K562 (cell line): ENCODE results near the gene TEX14. TPM values are rescaled to one million over a fixed set of nuclear protein-coding genes. Genes with fewer than 3 reads are reported as not detected.

Experiments used
- ATAC-seq: fragments of 200-7000 bp; cut with Tn5 transposase; 3 replicates; pipeline ENCODE4 v1.9.1; 2020; ENCODE audit warnings: moderate library complexity
- BruUV-seq: library from RNA; stranded (reverse); fragments of 400-500 nt; replicated peaks from 2 replicates; lab custom pipeline; 2021; lab: Mats Ljungman, UMichigan
- CTCF ChIA-PET: fragments of 300-600 bp; formaldehyde crosslinking; extraction: SDS; loops from one replicate; lab custom pipeline; 2021; ENCODE audit warnings: low intra/inter-chr PET ratio; lab: Yijun Ruan, JAX
- POLR2A ChIA-PET: fragments of 300-600, 350-650 bp; sonication (Branson Sonifier 250); formaldehyde crosslinking; extraction: SDS; loops from one replicate; lab custom pipeline; 2021; ENCODE audit warnings: antibody characterized with exemption, inconsistent platforms; lab: Yijun Ruan, JAX
- DNase-seq, 4 experiments: peaks; one replicate each; pipeline versions ENCODE4 v3.0.0 to v3.0.0-alpha.2; 2011 to 2018; ENCODE audit warnings: low spot score in 3 of 4, mixed read lengths in 3 of 4; ENCODE audit errors: extremely low read depth in 1 of 4
- FAIRE-seq: peaks from 2 replicates; lab custom pipeline; 2011; peaks lifted over from hg19 to GRCh38; lab: Jason Lieb, UNC
- H2AFZ ChIP-seq: 2 replicates; pipeline ENCODE4 v1.6.0; 2011; ENCODE audit warnings: low read depth, low read length, control low read depth, inconsistent platforms
- H3K27ac ChIP-seq: fragments of 200-600 bp; 3 replicates; pipeline ENCODE4 v1.8.0; 2011; ENCODE audit warnings: low read depth, mild to moderate bottlenecking, control low read depth, inconsistent platforms, low read length, moderate library complexity, mixed read lengths; ENCODE audit errors: extremely low read depth
- H3K27me3 ChIP-seq, 2 experiments: fragments of 300-600 bp in 1 of 2; 2 replicates in 1 of 2; 3 replicates in 1 of 2; pipeline versions ENCODE4 v1.6.0 to v1.8.0; 2011; ENCODE audit warnings: inconsistent platforms in 2 of 2, low read length in 2 of 2, mild to moderate bottlenecking in 1 of 2, mixed read lengths in 1 of 2, moderate library complexity in 1 of 2; ENCODE audit not compliant: control insufficient read depth in 2 of 2, insufficient read depth in 2 of 2
- H3K36me3 ChIP-seq: fragments of 300-600 bp; 3 replicates; pipeline ENCODE4 v1.8.0; 2011; ENCODE audit warnings: mild to moderate bottlenecking, low read length, inconsistent platforms; ENCODE audit not compliant: control insufficient read depth, insufficient read depth
- H3K4me1 ChIP-seq, 2 experiments: fragments of 200-600 bp in 1 of 2; replicated peaks in 1 of 2; 2 replicates in 1 of 2; 3 replicates in 1 of 2; pipeline versions ENCODE4 v1.5.1 to v1.8.0; 2011; ENCODE audit warnings: inconsistent platforms in 2 of 2, low read length in 2 of 2, mild to moderate bottlenecking in 1 of 2, mixed read lengths in 1 of 2, moderate library complexity in 1 of 2; ENCODE audit not compliant: control insufficient read depth in 2 of 2, insufficient read depth in 2 of 2
- H3K4me2 ChIP-seq: 2 replicates; pipeline ENCODE4 v1.6.1; 2011; ENCODE audit warnings: low read length, control low read depth, inconsistent platforms, mixed read lengths; ENCODE audit not compliant: insufficient read depth
- H3K4me3 ChIP-seq: fragments of 200-600 bp; sonication (generic), shearing (Covaris generic); 2 replicates; pipeline ENCODE4 v1.5.1; 2016; ENCODE audit warnings: control low read depth, inconsistent platforms
- H3K79me2 ChIP-seq: fragments of 200-600 bp; 3 replicates; pipeline ENCODE4 v1.8.0; 2011; ENCODE audit warnings: low read length, inconsistent platforms; ENCODE audit not compliant: control insufficient read depth, insufficient read depth
- H3K9ac ChIP-seq, 2 experiments: 2 replicates each; pipeline versions ENCODE4 v1.6.0 to v1.6.1; 2011; ENCODE audit warnings: low read depth in 2 of 2, low read length in 2 of 2, control low read depth in 1 of 2, inconsistent platforms in 1 of 2, mild to moderate bottlenecking in 1 of 2, mixed read lengths in 1 of 2; ENCODE audit not compliant: insufficient read depth in 1 of 2
- H3K9me1 ChIP-seq: one replicate; pipeline ENCODE4 v1.6.0; 2011; ENCODE audit warnings: inconsistent platforms, mild to moderate bottlenecking, low read length, moderate library complexity; ENCODE audit not compliant: control insufficient read depth, insufficient read depth
- H3K9me3 ChIP-seq: replicated peaks from 2 replicates; pipeline ENCODE4 v1.5.1; 2011; ENCODE audit warnings: low read depth, low read length, inconsistent platforms; ENCODE audit not compliant: control insufficient read depth, insufficient read depth
- H4K20me1 ChIP-seq: replicated peaks from 2 replicates; pipeline ENCODE4 v1.6.1; 2011; ENCODE audit warnings: low read length, inconsistent platforms, mixed read lengths; ENCODE audit not compliant: control insufficient read depth, insufficient read depth
- ADNP ChIP-seq: fragments of 200-800 bp; sonication (Bioruptor generic); IDR thresholded peaks from 2 replicates; pipeline ENCODE4 v1.6.1; 2016; ENCODE audit warnings: missing genetic modification characterization, missing compliant biosample characterization
- CBX1 ChIP-seq: sonication (generic); IDR thresholded peaks from 2 replicates; pipeline ENCODE4 v1.6.1; 2016; ENCODE audit warnings: antibody characterized with exemption, low read depth, mild to moderate bottlenecking
- CEBPZ ChIP-seq: fragments of 150-350 bp; IDR thresholded peaks from 2 replicates; pipeline ENCODE4 v1.6.1; 2014; ENCODE audit warnings: low read depth, mild to moderate bottlenecking, low read length, borderline replicate concordance
- KLF1 ChIP-seq: fragments of 450-650 bp; IDR thresholded peaks from 2 replicates; pipeline ENCODE4 v1.6.1; 2016; ENCODE audit warnings: missing genetic modification characterization, missing compliant biosample characterization
- LARP7 ChIP-seq: fragments of 450-650 bp; IDR thresholded peaks from 2 replicates; pipeline ENCODE4 v1.6.1; 2016
- NR1H2 ChIP-seq: sonication (generic); formaldehyde crosslinking; IDR thresholded peaks from 2 replicates; pipeline ENCODE4 v1.4.0; 2020; ENCODE audit warnings: mild to moderate bottlenecking, missing genetic modification reagents
- NUFIP1 ChIP-seq: fragments of 450-650 bp; IDR thresholded peaks from 2 replicates; pipeline ENCODE4 v1.6.1; 2018; ENCODE audit not compliant: partially characterized antibody
- PHF8 ChIP-seq: fragments of 200-600 bp; sonication (generic); IDR thresholded peaks from 2 replicates; pipeline ENCODE4 v1.6.1; 2012; ENCODE audit warnings: mixed run types, mild to moderate bottlenecking, inconsistent platforms, low read length, moderate library complexity, borderline replicate concordance
- TBL1XR1 ChIP-seq, 2 experiments: IDR thresholded peaks; 2 replicates each; pipeline ENCODE4 v1.6.1; 2012; ENCODE audit warnings: improper control_type of control experiment in 2 of 2, low read length in 2 of 2, mild to moderate bottlenecking in 1 of 2
- ZNF184 ChIP-seq: sonication (generic); formaldehyde crosslinking; IDR thresholded peaks from 2 replicates; pipeline ENCODE4 v1.5.0; 2020; ENCODE audit warnings: missing genetic modification reagents
- ZNF384 ChIP-seq: IDR thresholded peaks from 2 replicates; pipeline ENCODE4 v1.6.1; 2012; ENCODE audit warnings: low read depth, low read length, improper control_type of control experiment
- whole genome bisulfite sequencing: fragments of 100-300 bp; shearing (Covaris generic); methylation state at CpG from one replicate; pipeline ENCODE4 v1.1.6; 2016; ENCODE audit warnings: low coverage, mixed read lengths; ENCODE audit not compliant: insufficient coverage; ENCODE audit errors: missing lambda C conversion rate; 5-methylcytosine and 5-hydroxymethylcytosine counted together
- in situ Hi-C: fragments of 300-500 bp; cut with MboI; formaldehyde crosslinking; loops from 4 replicates; pipeline ENCODE4 v1.15.0; 2018; ENCODE audit warnings: inconsistent platforms, mixed read lengths
- intact Hi-C: fragments of 100-400 bp; cut with micrococcal nuclease; formaldehyde crosslinking; loops from 2 replicates; pipeline ENCODE4 v1.14.2; 2022
- polyA plus RNA-seq, 8 experiments: library from polyadenylated mRNA; depleted of rRNA in 4 of 8; stranded (reverse) in 5 of 8; unstranded in 3 of 8; fragments of >200 nt; fragmentation: Nextera tagmentation in 2 of 8; fragmentation: Illumina TruSeq in 1 of 8; extraction: Ambion mirVana in 2 of 8; extraction: Trizol in 1 of 8; gene quantifications; 2 replicates each; pipeline versions ENCODE4 v1.2.1 to v1.2.3, GENCODE V29; 2011 to 2014; ENCODE audit warnings: inconsistent platforms in 1 of 8, missing spikeins in 1 of 8
- total RNA-seq, 7 experiments: library from RNA; depleted of rRNA in 6 of 7; stranded (reverse); fragments of >200 nt in 6 of 7; fragmentation: Illumina TruSeq in 2 of 7; extraction: Trizol in 2 of 7; gene quantifications; 2 replicates each; pipeline versions ENCODE4 v1.2.1 to v1.2.3, GENCODE V29; 2011 to 2021; ENCODE audit warnings: low replicate concordance in 1 of 7
- TF ChIP-seq, protein P1 (sequence below): fragments of 450-650 bp; IDR thresholded peaks from 2 replicates; pipeline ENCODE4 v1.6.1; 2016; ENCODE audit warnings: mild to moderate bottlenecking

The TEX14 gene
- total and polyA plus RNA-seq, 9 of the 15 experiments (the other 6 are each of a cell fraction or from before 2014, with no cell fraction given), result 0.05 to 0.12 (median 0.09) TPM; not detected in 1

GRCh38 chr17:58643147-58643546 is 48.7 kb downstream of the TEX14 start:
- TF ChIP-seq KLF1 (tag) (no peak), LARP7 (no peak), ZNF384 (no peak), TBL1XR1 (IDR thresholded peaks at IDR 0.05; ENCODE audit: low read length in 2 of 2) (no peak), CEBPZ (no peak), NR1H2 (no peak), NUFIP1 (no peak), CBX1 (no peak), ZNF184 (CRISPR knock-in tag) (no peak), ADNP (tag) (no peak), PHF8 (no peak)
- TF ChIP-seq, protein P1, sequence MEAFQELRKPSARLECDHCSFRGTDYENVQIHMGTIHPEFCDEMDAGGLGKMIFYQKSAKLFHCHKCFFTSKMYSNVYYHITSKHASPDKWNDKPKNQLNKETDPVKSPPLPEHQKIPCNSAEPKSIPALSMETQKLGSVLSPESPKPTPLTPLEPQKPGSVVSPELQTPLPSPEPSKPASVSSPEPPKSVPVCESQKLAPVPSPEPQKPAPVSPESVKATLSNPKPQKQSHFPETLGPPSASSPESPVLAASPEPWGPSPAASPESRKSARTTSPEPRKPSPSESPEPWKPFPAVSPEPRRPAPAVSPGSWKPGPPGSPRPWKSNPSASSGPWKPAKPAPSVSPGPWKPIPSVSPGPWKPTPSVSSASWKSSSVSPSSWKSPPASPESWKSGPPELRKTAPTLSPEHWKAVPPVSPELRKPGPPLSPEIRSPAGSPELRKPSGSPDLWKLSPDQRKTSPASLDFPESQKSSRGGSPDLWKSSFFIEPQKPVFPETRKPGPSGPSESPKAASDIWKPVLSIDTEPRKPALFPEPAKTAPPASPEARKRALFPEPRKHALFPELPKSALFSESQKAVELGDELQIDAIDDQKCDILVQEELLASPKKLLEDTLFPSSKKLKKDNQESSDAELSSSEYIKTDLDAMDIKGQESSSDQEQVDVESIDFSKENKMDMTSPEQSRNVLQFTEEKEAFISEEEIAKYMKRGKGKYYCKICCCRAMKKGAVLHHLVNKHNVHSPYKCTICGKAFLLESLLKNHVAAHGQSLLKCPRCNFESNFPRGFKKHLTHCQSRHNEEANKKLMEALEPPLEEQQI, result no peak
- no peak overlapping the region for H3K9ac ChIP-seq
- no peak for FAIRE-seq
- no peaks in the 10 kb centered on the region for H3K9me3 ChIP-seq
- intact Hi-C loops (no loop called here), in situ Hi-C loops (no loop called here)
- ATAC-seq, result no peak
- CTCF ChIA-PET, result no interaction called here
- H3K4me2 ChIP-seq, result no peak overlapping the region
- H3K36me3 ChIP-seq, result no peaks in the 10 kb centered on the region
- no peak overlapping the region for H2AFZ ChIP-seq
- no peaks in the 10 kb centered on the region for H3K27me3 ChIP-seq
- H3K4me3 ChIP-seq, result no peak overlapping the region
- no peaks in the 10 kb centered on the region for H3K9me1 ChIP-seq
- no peaks in the 10 kb centered on the region for H3K79me2 ChIP-seq
- H4K20me1 ChIP-seq, result no peaks in the 10 kb centered on the region
- 7% methylated on average over 2 of the region's 2 CpGs for whole genome bisulfite sequencing
- BruUV-seq, result no TSS peak
- H3K27ac ChIP-seq, result no peak overlapping the region
- no peaks in the 10 kb centered on the region; a peak in 1 of 5 replicates for H3K4me1 ChIP-seq
- POLR2A ChIA-PET, result interaction anchor here (0.7 to 7.5 kb wide), 3 partner anchors 12 to 294 kb away, joined by 3 to 122 read pairs (median 74); no protein-coding TSS in a partner anchor
- DNase-seq, result no peak
